ENCODE measurements around the gene STAU1. TPM values are rescaled to one million over a fixed set of nuclear protein-coding genes. Genes with fewer than 3 reads are reported as not detected.

STAU1 gene
- total RNA-seq, 1 experiment from 2014 or later: 65.9 TPM

Other genes starting within 250 kb of the STAU1 start
- 244 and 264 TPM in 2 replicates for gene CSE1L, start 142.0 kb downstream of the STAU1 start, total RNA-seq (2014; rRNA removed; shearing (Covaris generic))
- 50.7 and 66.2 TPM in 2 replicates for gene DDX27, start 31.1 kb upstream of the STAU1 start, total RNA-seq (2014; rRNA removed; shearing (Covaris generic))
- 33.8 and 34.2 TPM in 2 replicates for gene ZNFX1, start 89.7 kb upstream of the STAU1 start, total RNA-seq (2014; rRNA removed; shearing (Covaris generic))